DOHH2 (cell line): ENCODE results near the gene ATR.

Experiments used
- H3F3A ChIP-seq: fragments of 200-600 bp; sonication (generic), shearing (Covaris generic); 2 replicates; pipeline ENCODE4 v1.6.0; 2016; ENCODE audit warnings: antibody characterized with exemption, mild to moderate bottlenecking; ENCODE audit not compliant: control insufficient read depth, insufficient read depth
- H3K27ac ChIP-seq: fragments of 200-600 bp; sonication (generic); 2 replicates; pipeline ENCODE4 v1.5.1; 2014; ENCODE audit warnings: low read depth, mild to moderate bottlenecking, low read length, moderate library complexity
- H3K27me3 ChIP-seq: fragments of 200-600 bp; sonication (generic); 2 replicates; pipeline ENCODE4 v1.6.1; 2014; ENCODE audit warnings: mild to moderate bottlenecking, low read length, mixed read lengths; ENCODE audit not compliant: control insufficient read depth
- H3K36me3 ChIP-seq: fragments of 200-600 bp; sonication (generic); 2 replicates; pipeline ENCODE4 v1.6.1; 2014; ENCODE audit warnings: mild to moderate bottlenecking, low read length, moderate library complexity, mixed read lengths; ENCODE audit not compliant: control insufficient read depth
- H3K4me1 ChIP-seq: fragments of 200-600 bp; sonication (generic); 2 replicates; pipeline ENCODE4 v1.6.1; 2014; ENCODE audit warnings: mild to moderate bottlenecking, low read length, mixed read lengths; ENCODE audit not compliant: control insufficient read depth
- H3K4me2 ChIP-seq: fragments of 200-600 bp; sonication (generic); 2 replicates; pipeline ENCODE4 v1.6.0; 2014; ENCODE audit warnings: mild to moderate bottlenecking, low read length, moderate library complexity
- H3K4me3 ChIP-seq: fragments of 200-600 bp; sonication (generic); 2 replicates; pipeline ENCODE4 v1.5.1; 2014; ENCODE audit warnings: mild to moderate bottlenecking, low read length, mixed read lengths
- H3K79me2 ChIP-seq: fragments of 200-600 bp; sonication (generic); 2 replicates; pipeline ENCODE4 v1.6.1; 2014; ENCODE audit warnings: mild to moderate bottlenecking, low read length, mixed read lengths; ENCODE audit not compliant: control insufficient read depth
- H3K9me2 ChIP-seq: fragments of 200-600 bp; sonication (generic); replicated peaks from 2 replicates; pipeline ENCODE4 v1.6.1; 2014; ENCODE audit warnings: mild to moderate bottlenecking, low read length, mixed read lengths; ENCODE audit not compliant: control insufficient read depth
- H3K9me3 ChIP-seq: fragments of 200-600 bp; sonication (generic); 2 replicates; pipeline ENCODE4 v1.6.1; 2014; ENCODE audit warnings: antibody characterized with exemption, low read length, mixed read lengths; ENCODE audit not compliant: control insufficient read depth, insufficient read depth
- H4K20me1 ChIP-seq: fragments of 200-600 bp; sonication (generic); 2 replicates; pipeline ENCODE4 v1.6.0; 2014; ENCODE audit warnings: low read depth, mild to moderate bottlenecking, antibody characterized with exemption, low read length, moderate library complexity; ENCODE audit not compliant: control insufficient read depth, insufficient read depth
- CTCF ChIP-seq: fragments of 200-600 bp; sonication (generic); IDR thresholded peaks from one replicate; pipeline ENCODE4 v1.5.1; 2014; ENCODE audit warnings: antibody characterized with exemption, mild to moderate bottlenecking, low read depth, low read length; ENCODE audit not compliant: poor library complexity, severe bottlenecking
- EZH2phosphoT487 ChIP-seq: fragments of 200-600 bp; sonication (generic); IDR thresholded peaks from 2 replicates; pipeline ENCODE4 v1.6.1; 2017; ENCODE audit warnings: borderline replicate concordance, mild to moderate bottlenecking, antibody characterized with exemption, low read length, moderate library complexity, mixed read lengths

The ATR gene

GRCh38 chr3:142507241-142507640 lies 71.3 kb downstream of the ATR start:
- TF ChIP-seq CTCF = no peak
- TF ChIP-seq EZH2phosphoT487 = no peak
- no peaks in the 10 kb centered on the region for H3K9me3 ChIP-seq
- no peaks in the 10 kb centered on the region for H3K79me2 ChIP-seq
- H3K36me3 ChIP-seq = peaks cover 46% of the 10 kb centered on the region
- H3F3A ChIP-seq = no peaks in the 10 kb centered on the region
- no peaks in the 10 kb centered on the region for H3K27me3 ChIP-seq
- H3K9me2 ChIP-seq = no peaks in the 10 kb centered on the region
- H3K27ac ChIP-seq = no peak overlapping the region
- no peak overlapping the region for H3K4me2 ChIP-seq
- H3K4me3 ChIP-seq = no peak overlapping the region
- H3K4me1 ChIP-seq = no peaks in the 10 kb centered on the region
- H4K20me1 ChIP-seq = no peaks in the 10 kb centered on the region

- TF ChIP-seq EZH2phosphoT487 (no peak), CTCF (no peak)
- Histone ChIP-seq H3K9me3 (no peaks in the 10 kb centered on the region), H3K4me3 (no peak overlapping the region), H3K79me2 (no peaks in the 10 kb centered on the region), H3K4me2 (no peak overlapping the region), H3K27me3 (no peaks in the 10 kb centered on the region), H4K20me1 (no peaks in the 10 kb centered on the region), H3K27ac (no peak overlapping the region), H3K9me2 (no peaks in the 10 kb centered on the region), H3K36me3 (peaks cover 60% of the 10 kb centered on the region), H3F3A (no peaks in the 10 kb centered on the region), H3K4me1 (no peaks in the 10 kb centered on the region)
Observed at GRCh38 chr3:142502187-142502985, 76.1 kb downstream of the ATR start.

- Histone ChIP-seq H3K36me3 (peaks cover 61% of the 10 kb centered on the region), H4K20me1 (no peaks in the 10 kb centered on the region)
- TF ChIP-seq CTCF (no peak), EZH2phosphoT487 (no peak)
Observed at GRCh38 chr3:142501004-142501926, 77.3 kb downstream of the ATR start.

More at GRCh38 chr3:142501004-142501926, 77.3 kb downstream of the ATR start:
- H3K27me3 ChIP-seq = no peaks in the 10 kb centered on the region
- H3F3A ChIP-seq = no peaks in the 10 kb centered on the region
- no peak overlapping the region for H3K4me3 ChIP-seq
- no peaks in the 10 kb centered on the region for H3K79me2 ChIP-seq
- no peak overlapping the region for H3K27ac ChIP-seq
- no peaks in the 10 kb centered on the region for H3K9me2 ChIP-seq
- H3K4me2 ChIP-seq = no peak overlapping the region
- no peaks in the 10 kb centered on the region for H3K9me3 ChIP-seq
- H3K4me1 ChIP-seq = no peaks in the 10 kb centered on the region
